Neuronal stem cell (in vitro differentiated cells): Measurements from ENCODE around the gene MRPL33.

Source experiments
- DNase-seq: peaks from one replicate; pipeline ENCODE4 v3.0.0-alpha.2; 2013; ENCODE audit warnings: low spot score
- H2AFZ ChIP-seq: one replicate; pipeline ENCODE4 v1.6.1; 2013; ENCODE audit warnings: mild to moderate bottlenecking, low read length, inconsistent platforms
- H2AK5ac ChIP-seq: 2 replicates; pipeline ENCODE4 v1.6.1; 2013; ENCODE audit warnings: low read depth, mild to moderate bottlenecking, inconsistent platforms, low read length, moderate library complexity, mixed read lengths
- H2BK120ac ChIP-seq: 2 replicates; pipeline ENCODE4 v1.6.1; 2013; ENCODE audit warnings: low read depth, mild to moderate bottlenecking, inconsistent platforms, low read length, moderate library complexity, mixed read lengths
- H2BK12ac ChIP-seq: one replicate; pipeline ENCODE4 v1.6.1; 2013; ENCODE audit warnings: low read length, inconsistent platforms
- H2BK15ac ChIP-seq: 2 replicates; pipeline ENCODE4 v1.6.1; 2013; ENCODE audit warnings: mild to moderate bottlenecking, low read length, inconsistent platforms, mixed read lengths
- H2BK5ac ChIP-seq: one replicate; pipeline ENCODE4 v1.6.1; 2013; ENCODE audit warnings: inconsistent platforms, mild to moderate bottlenecking, low read length, moderate library complexity
- H3K14ac ChIP-seq: one replicate; pipeline ENCODE4 v1.6.1; 2013; ENCODE audit warnings: low read length, inconsistent platforms
- H3K18ac ChIP-seq: 2 replicates; pipeline ENCODE4 v1.6.1; 2013; ENCODE audit warnings: low read length, inconsistent platforms
- H3K23ac ChIP-seq: 2 replicates; pipeline ENCODE4 v1.6.1; 2013; ENCODE audit warnings: low read depth, mild to moderate bottlenecking, mixed read lengths, low read length, inconsistent platforms; ENCODE audit not compliant: poor library complexity
- H3K27ac ChIP-seq: replicated peaks from 3 replicates; pipeline ENCODE4 v1.5.1; 2013; ENCODE audit warnings: low read length, inconsistent platforms
- H3K27me3 ChIP-seq, 3 experiments: 2 replicates each; pipeline ENCODE4 v1.6.1; 2013; ENCODE audit warnings: low read length in 3 of 3, mild to moderate bottlenecking in 2 of 3, inconsistent platforms in 1 of 3, low read depth in 1 of 3, mixed read lengths in 1 of 3, moderate library complexity in 1 of 3; ENCODE audit not compliant: control insufficient read depth in 3 of 3, insufficient read depth in 3 of 3
- H3K36me3 ChIP-seq, 2 donors: replicated peaks in 1 of 2; 2 replicates each; pipeline ENCODE4 v1.6.1; 2013; ENCODE audit warnings: low read length in 2 of 2; ENCODE audit not compliant: control insufficient read depth in 2 of 2, insufficient read depth in 2 of 2
- H3K4ac ChIP-seq: 2 replicates; pipeline ENCODE4 v1.6.1; 2013; ENCODE audit warnings: inconsistent platforms, mild to moderate bottlenecking, low read length, moderate library complexity
- H3K4me1 ChIP-seq, 2 donors: 1 replicate in 1 of 2; 2 replicates in 1 of 2; pipeline ENCODE4 v1.6.1; 2013; ENCODE audit warnings: low read length in 2 of 2, low read depth in 1 of 2; ENCODE audit not compliant: control insufficient read depth in 2 of 2, insufficient read depth in 1 of 2
- H3K4me2 ChIP-seq: one replicate; pipeline ENCODE4 v1.6.1; 2013; ENCODE audit warnings: mild to moderate bottlenecking, low read length, inconsistent platforms; ENCODE audit not compliant: insufficient read depth, poor library complexity, severe bottlenecking
- H3K4me3 ChIP-seq, 2 donors: 2 replicates each; pipeline ENCODE4 v1.5.1; 2013; ENCODE audit warnings: low read length in 2 of 2, mild to moderate bottlenecking in 2 of 2, inconsistent platforms in 1 of 2, moderate library complexity in 1 of 2
- H3K79me1 ChIP-seq: one replicate; pipeline ENCODE4 v1.6.1; 2013; ENCODE audit warnings: low read depth, mild to moderate bottlenecking, inconsistent platforms, low read length, moderate library complexity
- H3K9ac ChIP-seq: one replicate; pipeline ENCODE4 v1.6.1; 2013; ENCODE audit warnings: mild to moderate bottlenecking, low read depth, low read length, inconsistent platforms; ENCODE audit not compliant: poor library complexity
- H3K9me3 ChIP-seq, 2 donors: replicated peaks in 1 of 2; 2 replicates each; pipeline versions ENCODE3 to v1.6.1; 2013; ENCODE audit warnings: low read length in 2 of 2, mild to moderate bottlenecking in 2 of 2, inconsistent platforms in 1 of 2, low read depth in 1 of 2, mixed read lengths in 1 of 2, moderate library complexity in 1 of 2; ENCODE audit not compliant: control insufficient read depth in 2 of 2, insufficient read depth in 1 of 2
- H4K8ac ChIP-seq: one replicate; pipeline ENCODE4 v1.6.1; 2013; ENCODE audit warnings: low read depth, mild to moderate bottlenecking, inconsistent platforms, low read length, moderate library complexity
- H4K91ac ChIP-seq: one replicate; pipeline ENCODE4 v1.6.1; 2013; ENCODE audit warnings: low read length, low read depth, mild to moderate bottlenecking, inconsistent platforms; ENCODE audit not compliant: poor library complexity
- WGBS, 2 donors: extraction: QIAGEN DNeasy Blood & Tissue Kit; methylation state at CpG; one replicate each; pipeline ENCODE4 v1.1.7; 2013; ENCODE audit warnings: missing lambda C conversion rate in 2 of 2, mixed read lengths in 1 of 2; ENCODE audit not compliant: insufficient read length in 2 of 2, insufficient replicate concordance in 1 of 2; ENCODE audit errors: extremely low coverage in 2 of 2; 5-methylcytosine and 5-hydroxymethylcytosine counted together

Gene MRPL33

DNA sequence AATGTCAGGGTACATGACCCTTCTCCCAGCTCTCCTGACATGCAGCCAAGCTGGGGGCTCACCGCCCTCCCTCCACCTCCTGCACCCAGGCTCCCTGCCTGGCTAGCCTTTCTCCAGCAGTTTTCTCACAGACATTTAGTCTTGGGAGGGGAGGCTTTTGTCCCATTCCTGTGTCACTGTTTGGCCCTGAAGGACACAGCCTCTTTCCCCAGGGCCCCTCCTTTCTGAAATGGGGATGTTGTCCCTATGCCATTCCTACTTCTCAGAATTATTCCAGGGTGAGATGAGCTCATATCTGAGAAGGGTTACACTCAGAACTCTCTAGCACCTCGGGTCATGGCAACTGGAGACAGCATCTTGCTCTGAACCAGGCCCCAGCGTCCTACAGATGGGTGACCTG lies 47.3 kb upstream of the MRPL33 start:
- peak overlapping the region; percentile 78 for H2AFZ ChIP-seq
- no peaks in the 10 kb centered on the region for H3K36me3 ChIP-seq
- H3K9me3 ChIP-seq: no peaks in the 10 kb centered on the region
- no peak overlapping the region for H2AK5ac ChIP-seq
- H3K9ac ChIP-seq: no peak overlapping the region
- DNase-seq: no peak
- no peak overlapping the region for H2BK12ac ChIP-seq
- no CpG with 5 or more reads among the region's 3 CpGs for WGBS, 2 donors
- H3K4ac ChIP-seq: no peak overlapping the region
- H3K4me3 ChIP-seq: no peak overlapping the region
- H3K79me1 ChIP-seq: no peaks in the 10 kb centered on the region
- no peak overlapping the region for H2BK120ac ChIP-seq
- no peak overlapping the region for H4K8ac ChIP-seq
- no peak overlapping the region for H3K14ac ChIP-seq
- H3K27me3 ChIP-seq: peaks cover 0 to 11% (median 0%) of the 10 kb centered on the region in 3 experiments
- no peak overlapping the region for H3K4me2 ChIP-seq
- H3K27ac ChIP-seq: no peak overlapping the region
- peak overlapping the region; percentile 27 for H4K91ac ChIP-seq
- no peak overlapping the region for H2BK5ac ChIP-seq
- peak overlapping the region; percentile 8 for H2BK15ac ChIP-seq
- peaks cover 12 to 23% of the 10 kb centered on the region in 2 donors for H3K4me1 ChIP-seq
- peak overlapping the region; percentile 56 for H3K18ac ChIP-seq
- no peak overlapping the region for H3K23ac ChIP-seq

DNA sequence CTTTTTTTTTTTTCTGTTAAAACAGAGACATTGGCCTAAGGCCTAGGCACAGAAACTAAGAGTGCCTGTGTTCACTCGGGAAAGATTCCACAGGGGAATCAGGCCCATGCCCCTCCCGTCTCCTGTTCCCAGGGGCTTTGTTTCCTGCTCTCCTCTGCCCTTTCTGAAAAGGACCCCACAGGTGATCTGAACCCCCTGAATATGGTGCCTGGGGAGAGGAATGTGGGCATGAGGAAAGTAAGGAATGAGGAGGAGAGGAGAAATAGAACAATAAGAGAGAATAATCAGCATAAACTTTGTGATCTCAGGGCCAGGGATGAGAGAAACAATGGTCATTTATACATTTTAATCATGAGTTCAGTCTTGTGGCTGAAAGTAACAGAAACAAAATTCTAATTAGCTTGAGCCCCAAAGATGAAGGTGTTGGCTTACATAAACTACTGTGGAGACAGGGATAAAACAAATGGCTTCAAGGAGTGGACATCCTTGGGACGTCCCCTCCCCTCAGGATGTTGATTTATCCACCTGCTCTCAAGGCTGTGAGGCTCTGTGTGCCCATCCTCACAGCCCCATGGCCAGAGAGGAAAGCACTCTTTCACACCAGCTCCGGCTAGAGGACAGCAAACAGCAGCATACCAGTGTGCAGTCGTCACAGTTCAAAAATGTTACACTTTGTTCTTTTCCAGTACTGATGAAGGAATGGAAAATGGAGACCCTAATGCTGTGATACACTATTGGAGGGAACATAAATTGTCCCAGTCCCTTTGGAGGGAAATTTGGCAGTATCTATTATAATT lies 46.4 kb upstream of the MRPL33 start:
- no peak overlapping the region for H3K4me3 ChIP-seq
- H3K9ac ChIP-seq: no peak overlapping the region
- no peak overlapping the region for H2BK5ac ChIP-seq
- H3K27ac ChIP-seq: no peak overlapping the region
- no peak overlapping the region for H3K23ac ChIP-seq
- H2AFZ ChIP-seq: peak overlapping the region; percentile 51
- no peak overlapping the region for H2BK12ac ChIP-seq
- no peak overlapping the region for H2BK15ac ChIP-seq
- no peak overlapping the region for H2AK5ac ChIP-seq
- H3K79me1 ChIP-seq: no peaks in the 10 kb centered on the region
- no peaks in the 10 kb centered on the region for H3K9me3 ChIP-seq
- no peaks in the 10 kb centered on the region for H3K36me3 ChIP-seq
- no peak overlapping the region for H3K14ac ChIP-seq
- H3K4me1 ChIP-seq: peaks cover 12 to 23% of the 10 kb centered on the region in 2 donors
- H3K4me2 ChIP-seq: no peak overlapping the region
- H4K8ac ChIP-seq: no peak overlapping the region
- WGBS, 2 donors: no CpG with 5 or more reads among the region's 5 CpGs
- H2BK120ac ChIP-seq: no peak overlapping the region
- no peak overlapping the region for H4K91ac ChIP-seq
- no peak for DNase-seq
- H3K4ac ChIP-seq: no peak overlapping the region
- H3K27me3 ChIP-seq: peaks cover 0 to 11% (median 0%) of the 10 kb centered on the region in 3 experiments
- H3K18ac ChIP-seq: no peak overlapping the region

DNA sequence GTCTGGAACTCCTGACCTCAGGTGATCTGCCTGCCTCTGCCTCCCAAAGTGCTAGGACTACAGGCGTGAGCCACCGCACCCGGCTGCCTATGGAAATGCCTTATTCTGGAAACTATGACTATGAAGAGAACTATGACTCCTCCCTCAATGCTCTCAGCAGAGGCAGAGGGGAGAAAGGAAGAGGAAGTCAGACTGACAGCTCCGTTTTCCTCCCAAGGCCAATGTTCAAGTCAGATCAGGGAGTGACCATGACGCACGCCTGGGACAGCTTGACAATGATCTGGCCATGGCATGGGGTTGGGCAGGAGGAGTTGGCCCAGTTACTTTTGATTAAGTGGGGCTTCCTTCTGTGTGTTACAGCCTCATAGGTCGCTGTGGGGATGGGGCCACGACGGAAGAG lies 44.3 kb upstream of the MRPL33 start:
- no peak overlapping the region for H3K4me2 ChIP-seq
- no peak overlapping the region for H2AK5ac ChIP-seq
- no peak overlapping the region for H4K8ac ChIP-seq
- no peaks in the 10 kb centered on the region for H3K79me1 ChIP-seq
- no peak overlapping the region for H3K18ac ChIP-seq
- no peak overlapping the region for H3K23ac ChIP-seq
- H3K4me1 ChIP-seq: peaks cover 12 to 23% of the 10 kb centered on the region in 2 donors
- H3K14ac ChIP-seq: no peak overlapping the region
- no peaks in the 10 kb centered on the region for H3K36me3 ChIP-seq
- no CpG with 5 or more reads among the region's 9 CpGs for WGBS, 2 donors
- no peak overlapping the region for H3K4me3 ChIP-seq
- H3K9me3 ChIP-seq: no peaks in the 10 kb centered on the region
- H3K27ac ChIP-seq: no peak overlapping the region
- no peak overlapping the region for H2BK15ac ChIP-seq
- H2BK5ac ChIP-seq: no peak overlapping the region
- H3K4ac ChIP-seq: no peak overlapping the region
- no peak overlapping the region for H2BK120ac ChIP-seq
- H2AFZ ChIP-seq: no peak overlapping the region
- no peak overlapping the region for H2BK12ac ChIP-seq
- no peak overlapping the region for H4K91ac ChIP-seq
- H3K27me3 ChIP-seq: no peaks in the 10 kb centered on the region
- no peak overlapping the region for H3K9ac ChIP-seq
- DNase-seq: no peak

DNA sequence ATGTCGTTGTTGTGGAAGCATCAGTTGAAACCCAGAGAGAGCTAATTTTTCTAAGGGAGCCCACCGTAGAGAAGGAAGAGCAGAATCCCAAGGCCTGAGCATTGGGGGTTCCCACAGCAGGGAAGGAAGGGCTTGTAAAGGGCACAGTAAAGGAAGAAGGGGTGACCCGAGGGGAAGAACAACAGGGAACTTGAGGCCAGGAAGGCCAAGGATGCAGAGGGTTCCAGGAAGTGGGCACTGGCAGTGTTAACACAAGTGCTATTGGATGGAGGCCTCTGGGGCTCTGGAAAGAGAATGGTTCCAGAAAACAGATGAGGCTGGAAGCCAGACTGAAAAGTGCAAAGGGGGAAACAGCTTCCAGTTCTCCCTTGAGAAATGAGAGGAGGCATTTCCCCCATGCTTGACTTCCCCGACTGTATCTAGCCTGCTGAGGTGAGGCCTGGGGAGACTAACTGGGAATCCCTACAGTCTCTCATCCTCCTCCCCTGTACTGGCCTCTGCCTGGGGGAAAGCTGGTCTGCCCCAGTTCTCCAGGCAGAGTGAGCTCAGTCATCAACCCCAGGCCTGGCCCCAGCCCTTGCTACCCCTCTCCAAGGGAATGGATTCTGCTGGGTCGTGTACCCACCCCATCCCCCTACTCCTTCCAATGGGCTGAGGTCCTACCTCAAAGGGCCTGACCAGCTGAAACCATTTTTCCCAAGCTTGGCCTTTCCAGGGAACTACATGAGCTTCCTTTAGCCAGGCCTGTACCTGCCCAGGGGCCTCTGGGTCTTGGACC lies 43.2 kb upstream of the MRPL33 start:
- Histone ChIP-seq H2BK15ac (no peak overlapping the region), H3K9me3 (no peaks in the 10 kb centered on the region), H2AK5ac (peak overlapping the region; percentile 76), H3K23ac (peak overlapping the region; percentile 30), H3K4me1 (peaks cover 11 to 23% of the 10 kb centered on the region in 2 donors), H3K4ac (no peak overlapping the region), H2BK120ac (peak overlapping the region; percentile 11), H3K36me3 (no peaks in the 10 kb centered on the region), H2BK5ac (no peak overlapping the region), H3K27me3 (no peaks in the 10 kb centered on the region), H3K9ac (no peak overlapping the region), H3K14ac (no peak overlapping the region), H3K79me1 (no peaks in the 10 kb centered on the region), H4K8ac (no peak overlapping the region), H3K4me3 (no peak overlapping the region), H3K18ac (no peak overlapping the region), H2AFZ (peak overlapping the region; percentile 12), H2BK12ac (no peak overlapping the region), H3K27ac (no peak overlapping the region), H3K4me2 (no peak overlapping the region), H4K91ac (no peak overlapping the region)
- no CpG with 5 or more reads among the region's 5 CpGs for WGBS, 2 donors
- no peak for DNase-seq
